ENCODE measurements around the gene FAM25G.
"Not testable (repeated sequence)": the region's sequence is repeated elsewhere in the genome, so short reads cannot be mapped to it uniquely, and the experiment has no call there.

DNA sequence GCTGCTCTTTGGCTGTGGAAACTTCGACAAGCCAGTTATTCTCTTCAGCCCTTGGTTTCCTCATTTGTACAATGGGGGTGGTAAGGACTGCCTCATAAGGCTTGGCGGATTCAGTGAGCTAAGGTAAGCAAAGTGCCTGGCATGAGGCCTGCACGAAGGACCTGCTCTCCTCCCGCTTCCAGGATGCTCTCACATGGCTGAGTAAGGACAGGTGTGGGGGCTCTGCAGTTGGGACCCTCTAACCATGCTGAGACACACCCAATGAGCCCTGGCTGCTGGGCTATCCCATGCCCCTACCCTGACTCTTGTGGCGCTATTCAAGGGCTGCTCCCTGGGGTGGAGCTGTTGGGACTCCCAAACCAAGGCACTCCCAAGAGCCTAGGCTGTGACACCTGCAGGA, 16.4 kb downstream of the FAM25G start:
- not testable (repeated sequence) for TF ChIP-seq POLR2A (IDR thresholded peaks at IDR 0.05)
- TF ChIP-seq, protein P1, sequence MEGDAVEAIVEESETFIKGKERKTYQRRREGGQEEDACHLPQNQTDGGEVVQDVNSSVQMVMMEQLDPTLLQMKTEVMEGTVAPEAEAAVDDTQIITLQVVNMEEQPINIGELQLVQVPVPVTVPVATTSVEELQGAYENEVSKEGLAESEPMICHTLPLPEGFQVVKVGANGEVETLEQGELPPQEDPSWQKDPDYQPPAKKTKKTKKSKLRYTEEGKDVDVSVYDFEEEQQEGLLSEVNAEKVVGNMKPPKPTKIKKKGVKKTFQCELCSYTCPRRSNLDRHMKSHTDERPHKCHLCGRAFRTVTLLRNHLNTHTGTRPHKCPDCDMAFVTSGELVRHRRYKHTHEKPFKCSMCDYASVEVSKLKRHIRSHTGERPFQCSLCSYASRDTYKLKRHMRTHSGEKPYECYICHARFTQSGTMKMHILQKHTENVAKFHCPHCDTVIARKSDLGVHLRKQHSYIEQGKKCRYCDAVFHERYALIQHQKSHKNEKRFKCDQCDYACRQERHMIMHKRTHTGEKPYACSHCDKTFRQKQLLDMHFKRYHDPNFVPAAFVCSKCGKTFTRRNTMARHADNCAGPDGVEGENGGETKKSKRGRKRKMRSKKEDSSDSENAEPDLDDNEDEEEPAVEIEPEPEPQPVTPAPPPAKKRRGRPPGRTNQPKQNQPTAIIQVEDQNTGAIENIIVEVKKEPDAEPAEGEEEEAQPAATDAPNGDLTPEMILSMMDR (IDR thresholded peaks at IDR 0.05) = not testable (repeated sequence)
